WERI-Rb-1 (cell line): ENCODE data around the gene FEV.
"Not testable (repeated sequence)": the region's sequence is repeated elsewhere in the genome, so short reads cannot be mapped to it uniquely, and the experiment has no call there.

Experiments
- DNase-seq: peaks from one replicate; pipeline ENCODE4 v3.0.0-alpha.2; 2020
- H3K27ac ChIP-seq: fragments of 250-450 bp; sonication (Bioruptor Pico); 2 replicates; pipeline ENCODE4 v1.5.1; 2020; ENCODE audit warnings: mild to moderate bottlenecking, moderate library complexity
- H3K27me3 ChIP-seq: fragments of 250-450 bp; sonication (Bioruptor Pico); 2 replicates; pipeline ENCODE4 v1.5.1; 2021; ENCODE audit warnings: mild to moderate bottlenecking, low read depth, moderate library complexity; ENCODE audit not compliant: insufficient read depth, severe bottlenecking
- H3K36me3 ChIP-seq: fragments of 250-450 bp; sonication (Bioruptor Pico); 2 replicates; pipeline ENCODE4 v1.5.1; 2020; ENCODE audit warnings: mild to moderate bottlenecking, moderate library complexity
- H3K4me3 ChIP-seq: 2 replicates; pipeline ENCODE4 v1.5.1; 2011; ENCODE audit warnings: low read depth, mild to moderate bottlenecking, control low read depth, low read length
- H3K9me3 ChIP-seq: fragments of 250-450 bp; sonication (Bioruptor Pico); 2 replicates; pipeline ENCODE4 v1.5.1; 2021; ENCODE audit warnings: mild to moderate bottlenecking, moderate library complexity; ENCODE audit not compliant: severe bottlenecking
- CTCF ChIP-seq: IDR thresholded peaks from 2 replicates; pipeline ENCODE4 v1.5.1; 2011; ENCODE audit warnings: low read depth, mild to moderate bottlenecking, control low read depth, inconsistent platforms, low read length

The FEV gene

GRCh38 chr2:218944759-218945404 is 40.1 kb downstream of the FEV start:
- no peak for DNase-seq
- Histone ChIP-seq H3K27me3 (no peaks in the 10 kb centered on the region), H3K27ac (no peak overlapping the region), H3K9me3 (no peaks in the 10 kb centered on the region), H3K36me3 (no peaks in the 10 kb centered on the region), H3K4me3 (no peak overlapping the region)
- no peak for TF ChIP-seq CTCF

GRCh38 chr2:218931751-218932150 is 53.2 kb downstream of the FEV start:
- H3K27ac ChIP-seq, H3K36me3 ChIP-seq, H3K4me3 ChIP-seq, DNase-seq, H3K9me3 ChIP-seq, H3K27me3 ChIP-seq: not testable (repeated sequence)
